GM12873 (cell line): ENCODE data around the gene SBF2.

ENCODE experiments used
- TF ChIP-seq, protein P1 (sequence below): IDR thresholded peaks from 2 replicates; pipeline ENCODE4 v1.5.1; 2012; ENCODE audit warnings: low read depth, mild to moderate bottlenecking, moderate library complexity, low read length, control low read depth; ENCODE audit not compliant: insufficient read depth; ENCODE audit errors: missing control alignments

Gene SBF2

DNA sequence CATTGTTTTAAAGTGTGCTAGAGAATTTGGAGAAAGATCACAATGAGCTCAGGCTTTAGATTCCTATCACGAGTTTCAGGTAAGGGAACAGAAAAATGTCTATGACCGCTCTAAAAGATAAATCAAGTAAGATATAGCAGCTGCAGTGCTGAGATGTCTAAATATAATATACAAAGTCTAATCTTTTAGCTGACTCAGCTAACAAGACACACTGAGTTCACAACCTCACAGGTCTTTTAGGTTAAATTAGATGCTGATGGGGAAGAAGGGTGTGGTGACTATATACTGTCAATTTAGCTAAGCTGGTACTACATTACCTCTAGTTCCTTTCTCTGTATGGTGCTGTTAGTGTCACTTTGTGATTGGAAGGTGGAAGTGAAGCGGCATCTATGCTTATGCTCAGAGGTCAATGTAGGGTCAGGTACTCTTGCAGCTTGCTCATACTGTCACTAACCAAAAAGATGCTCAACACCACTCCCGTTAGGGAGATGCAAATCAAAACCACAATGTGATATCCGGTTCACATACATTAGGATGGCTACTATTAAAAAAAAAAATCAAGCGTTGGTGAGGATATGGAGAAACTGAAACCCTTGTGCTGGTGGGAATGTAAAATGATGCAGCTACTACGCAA lies 346.7 kb downstream of the SBF2 start:
- TF ChIP-seq, protein P1, sequence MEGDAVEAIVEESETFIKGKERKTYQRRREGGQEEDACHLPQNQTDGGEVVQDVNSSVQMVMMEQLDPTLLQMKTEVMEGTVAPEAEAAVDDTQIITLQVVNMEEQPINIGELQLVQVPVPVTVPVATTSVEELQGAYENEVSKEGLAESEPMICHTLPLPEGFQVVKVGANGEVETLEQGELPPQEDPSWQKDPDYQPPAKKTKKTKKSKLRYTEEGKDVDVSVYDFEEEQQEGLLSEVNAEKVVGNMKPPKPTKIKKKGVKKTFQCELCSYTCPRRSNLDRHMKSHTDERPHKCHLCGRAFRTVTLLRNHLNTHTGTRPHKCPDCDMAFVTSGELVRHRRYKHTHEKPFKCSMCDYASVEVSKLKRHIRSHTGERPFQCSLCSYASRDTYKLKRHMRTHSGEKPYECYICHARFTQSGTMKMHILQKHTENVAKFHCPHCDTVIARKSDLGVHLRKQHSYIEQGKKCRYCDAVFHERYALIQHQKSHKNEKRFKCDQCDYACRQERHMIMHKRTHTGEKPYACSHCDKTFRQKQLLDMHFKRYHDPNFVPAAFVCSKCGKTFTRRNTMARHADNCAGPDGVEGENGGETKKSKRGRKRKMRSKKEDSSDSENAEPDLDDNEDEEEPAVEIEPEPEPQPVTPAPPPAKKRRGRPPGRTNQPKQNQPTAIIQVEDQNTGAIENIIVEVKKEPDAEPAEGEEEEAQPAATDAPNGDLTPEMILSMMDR: no peak

GRCh38 chr11:9943386-9944110 lies 350.5 kb downstream of the SBF2 start:
- TF ChIP-seq, protein P1: no peak

- TF ChIP-seq, protein P1: no peak
These were observed 352.0 kb downstream of the SBF2 start for GRCh38 chr11:9941991-9942390.

- TF ChIP-seq, protein P1: no peak
These were observed 357.3 kb downstream of the SBF2 start for GRCh38 chr11:9936754-9937153.

- TF ChIP-seq, protein P1: no peak
These were observed 366.3 kb downstream of the SBF2 start for GRCh38 chr11:9927670-9928069.

GRCh38 chr11:9923280-9923679 lies 370.7 kb downstream of the SBF2 start:
- TF ChIP-seq, protein P1: no peak

GRCh38 chr11:9922806-9923205 lies 371.2 kb downstream of the SBF2 start:
- TF ChIP-seq, protein P1: no peak
